ENCODE results near the gene LSM11.

DNA sequence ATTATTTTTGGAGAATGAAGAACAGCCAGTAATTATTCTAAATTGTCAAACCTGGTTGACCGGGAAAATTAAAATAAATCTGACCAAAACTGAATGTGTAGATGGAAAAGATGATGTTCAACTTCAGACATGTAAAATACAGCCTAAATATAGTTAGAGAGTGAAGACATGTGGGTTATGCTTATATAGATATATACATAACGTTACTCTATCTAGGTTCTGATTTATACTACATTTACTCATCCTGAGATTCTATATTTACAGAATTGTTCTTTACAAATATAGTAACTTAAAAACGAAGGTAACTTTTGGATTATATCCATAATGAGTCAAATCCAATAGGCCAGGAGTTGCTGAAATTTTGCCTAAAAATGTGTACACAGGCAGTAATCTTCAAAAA is 33.1 kb upstream of the LSM11 start:
- TF ChIP-seq ZC3H10 (CRISPR knock-in tag; IDR thresholded peaks at IDR 0.05), result no peak
- no peak for TF ChIP-seq ARNTL (CRISPR knock-in tag; IDR thresholded peaks at IDR 0.05; ENCODE audit: borderline replicate concordance, low read depth)
- no peak for TF ChIP-seq ZFP3 (CRISPR knock-in tag; IDR thresholded peaks at IDR 0.05)
- TF ChIP-seq SNAI2 (CRISPR knock-in tag; IDR thresholded peaks at IDR 0.05), result no peak
- no peak for TF ChIP-seq OSR1 (CRISPR knock-in tag; IDR thresholded peaks at IDR 0.05)
- no peak for TF ChIP-seq CSDC2 (CRISPR knock-in tag; IDR thresholded peaks at IDR 0.05)
- no peak for TF ChIP-seq ISL1 (CRISPR knock-in tag; IDR thresholded peaks at IDR 0.05)
- TF ChIP-seq ZNF70 (CRISPR knock-in tag; IDR thresholded peaks at IDR 0.05), result no peak
- no peak for TF ChIP-seq TCF4 (CRISPR knock-in tag; IDR thresholded peaks at IDR 0.05; ENCODE audit: borderline replicate concordance)
- no peak for TF ChIP-seq ZFP30 (CRISPR knock-in tag; IDR thresholded peaks at IDR 0.05)
- no peak for TF ChIP-seq RARB (CRISPR knock-in tag; IDR thresholded peaks at IDR 0.05)
- TF ChIP-seq PPARA (CRISPR knock-in tag; IDR thresholded peaks at IDR 0.05; ENCODE audit: borderline replicate concordance), result no peak
- TF ChIP-seq, protein P1, sequence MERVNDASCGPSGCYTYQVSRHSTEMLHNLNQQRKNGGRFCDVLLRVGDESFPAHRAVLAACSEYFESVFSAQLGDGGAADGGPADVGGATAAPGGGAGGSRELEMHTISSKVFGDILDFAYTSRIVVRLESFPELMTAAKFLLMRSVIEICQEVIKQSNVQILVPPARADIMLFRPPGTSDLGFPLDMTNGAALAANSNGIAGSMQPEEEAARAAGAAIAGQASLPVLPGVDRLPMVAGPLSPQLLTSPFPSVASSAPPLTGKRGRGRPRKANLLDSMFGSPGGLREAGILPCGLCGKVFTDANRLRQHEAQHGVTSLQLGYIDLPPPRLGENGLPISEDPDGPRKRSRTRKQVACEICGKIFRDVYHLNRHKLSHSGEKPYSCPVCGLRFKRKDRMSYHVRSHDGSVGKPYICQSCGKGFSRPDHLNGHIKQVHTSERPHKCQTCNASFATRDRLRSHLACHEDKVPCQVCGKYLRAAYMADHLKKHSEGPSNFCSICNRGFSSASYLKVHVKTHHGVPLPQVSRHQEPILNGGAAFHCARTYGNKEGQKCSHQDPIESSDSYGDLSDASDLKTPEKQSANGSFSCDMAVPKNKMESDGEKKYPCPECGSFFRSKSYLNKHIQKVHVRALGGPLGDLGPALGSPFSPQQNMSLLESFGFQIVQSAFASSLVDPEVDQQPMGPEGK (CRISPR knock-in tag; IDR thresholded peaks at IDR 0.05; ENCODE audit: borderline replicate concordance), result no peak

All from SK-N-SH treated with all-trans-retinoic acid at 6 μM for 48 hours (cell line).